ENCODE measurements around the gene VLDLR. TPM values are rescaled to one million over a fixed set of nuclear protein-coding genes. Genes with fewer than 3 reads are reported as not detected.

Gene VLDLR
- total and polyA plus RNA-seq, 12 donors = 17.9 to 153 (median 137) TPM

GRCh38 chr9:2622461-2623287 lies 1.1 kb downstream of the VLDLR start:
- peak overlapping the region; percentile 88 to 97 (median 94) for H3K27ac ChIP-seq
- WGBS, 2 donors = 0 to 1% methylated on average over 76 to 82 of the region's 82 CpGs
- ATAC-seq = peak; percentile 28 to 53 (median 33)
- intact Hi-C loops (cut with DNase I) = loop anchor here in 7 of 10 donors (2.0 to 10.0 kb wide), 13 partner anchors 40 to 488 kb away; no protein-coding TSS in a partner anchor
- TF ChIP-seq CTCF (IDR thresholded peaks at IDR 0.05) = peak in 1 of 9 donors; percentile 15
- H3K4me3 ChIP-seq = peak overlapping the region; percentile 56 to 90 (median 80)
- peak; percentile 24 to 36 for DNase-seq
- H3K36me3 ChIP-seq = no peaks in the 10 kb centered on the region
- peaks cover 2 to 56% (median 33%) of the 10 kb centered on the region in 9 donors for H3K4me1 ChIP-seq
- H3K27me3 ChIP-seq = peaks cover 0 to 49% (median 0%) of the 10 kb centered on the region in 7 donors
- H3K9me3 ChIP-seq = no peaks in the 10 kb centered on the region

GRCh38 chr9:2623288-2624050 lies 1.9 kb downstream of the VLDLR start:
- Histone ChIP-seq H3K4me3 (peak overlapping the region; percentile 56 to 90 (median 80)), H3K36me3 (no peaks in the 10 kb centered on the region), H3K27ac (peak overlapping the region; percentile 88 to 97 (median 94)), H3K4me1 (peaks cover 2 to 61% (median 36%) of the 10 kb centered on the region in 9 donors), H3K9me3 (no peaks in the 10 kb centered on the region), H3K27me3 (peaks cover 0 to 49% (median 0%) of the 10 kb centered on the region in 7 donors)
- peak; percentile 63 to 67 for DNase-seq
- intact Hi-C loops (cut with DNase I) = loop anchor here in 7 of 10 donors (2.0 to 10.0 kb wide), 13 partner anchors 39 to 489 kb away; no protein-coding TSS in a partner anchor
- no peak for TF ChIP-seq CTCF (IDR thresholded peaks at IDR 0.05)
- 7 to 12% methylated on average over 34 of the region's 34 CpGs for WGBS, 2 donors
- ATAC-seq = peak; percentile 15 to 77 (median 66)

- Histone ChIP-seq H3K27ac (peak overlapping the region; percentile 88 to 97 (median 94)), H3K9me3 (no peaks in the 10 kb centered on the region), H3K4me1 (peaks cover 2 to 67% (median 43%) of the 10 kb centered on the region in 9 donors), H3K27me3 (peaks cover 0 to 49% (median 0%) of the 10 kb centered on the region in 7 donors), H3K4me3 (peak overlapping the region in 9 of 10 donors; percentile 60 to 90 (median 87)), H3K36me3 (no peaks in the 10 kb centered on the region)
- TF ChIP-seq CTCF (IDR thresholded peaks at IDR 0.05) = no peak
- intact Hi-C loops (cut with DNase I) = loop anchor here in 7 of 10 donors (5.0 to 10.0 kb wide), 12 partner anchors 38 to 489 kb away; no protein-coding TSS in a partner anchor
- no peak for ATAC-seq
- WGBS, 2 donors = 90 to 96% methylated on average over 1 of the region's 1 CpG
- no peak for DNase-seq
These were observed 2.6 kb downstream of the VLDLR start for GRCh38 chr9:2624051-2624682.
